KMS-11 (cell line): ENCODE results near the gene FARS2.

Experiments used
- H2AFZ ChIP-seq: fragments of 200-600 bp; sonication (generic); 2 replicates; pipeline ENCODE4 v1.6.1; 2016; ENCODE audit warnings: antibody characterized with exemption, mixed run types, low read depth
- H3K27ac ChIP-seq: fragments of 200-600 bp; sonication (generic); 2 replicates; pipeline ENCODE4 v1.6.1; 2016; ENCODE audit warnings: mild to moderate bottlenecking, mixed run types
- H3K27me3 ChIP-seq: fragments of 200-600 bp; sonication (generic); 2 replicates; pipeline ENCODE4 v1.6.1; 2017; ENCODE audit warnings: mild to moderate bottlenecking, low read depth, mixed run types, moderate library complexity; ENCODE audit not compliant: insufficient read depth
- H3K36me3 ChIP-seq: fragments of 200-600 bp; sonication (generic); 2 replicates; pipeline ENCODE4 v1.6.1; 2017; ENCODE audit warnings: mild to moderate bottlenecking, mixed run types; ENCODE audit not compliant: insufficient read depth
- H3K4me1 ChIP-seq: fragments of 200-600 bp; sonication (generic); 2 replicates; pipeline ENCODE4 v1.6.1; 2016; ENCODE audit warnings: mild to moderate bottlenecking, low read depth, mixed run types; ENCODE audit not compliant: poor library complexity, severe bottlenecking
- H3K4me2 ChIP-seq: fragments of 200-600 bp; sonication (generic); 2 replicates; pipeline ENCODE4 v1.7.0; 2016; ENCODE audit warnings: mild to moderate bottlenecking, mixed run types
- H3K4me3 ChIP-seq: fragments of 200-600 bp; sonication (generic); IDR thresholded peaks from 2 replicates; pipeline ENCODE4 v1.6.1; 2017; ENCODE audit warnings: low read depth, low read length, mixed read lengths; ENCODE audit not compliant: insufficient read depth
- H3K79me2 ChIP-seq: fragments of 200-600 bp; sonication (generic); 2 replicates; pipeline ENCODE4 v1.6.1; 2016; ENCODE audit warnings: low read depth, mixed run types; ENCODE audit not compliant: insufficient read depth
- H3K9ac ChIP-seq: fragments of 200-600 bp; sonication (generic); 2 replicates; pipeline ENCODE4 v1.6.1; 2016; ENCODE audit warnings: mild to moderate bottlenecking, mixed run types
- H4K20me1 ChIP-seq: fragments of 200-600 bp; sonication (generic); 2 replicates; pipeline ENCODE4 v1.6.1; 2016; ENCODE audit warnings: mild to moderate bottlenecking, mixed run types; ENCODE audit not compliant: insufficient read depth
- TF ChIP-seq, protein P1 (sequence below): fragments of 200-600 bp; sonication (generic); conservative IDR thresholded peaks from 2 replicates; pipeline ENCODE4 v1.6.1; 2017; ENCODE audit warnings: low read depth, mild to moderate bottlenecking, antibody characterized with exemption, low read length, moderate library complexity, mixed read lengths

FARS2 gene

DNA sequence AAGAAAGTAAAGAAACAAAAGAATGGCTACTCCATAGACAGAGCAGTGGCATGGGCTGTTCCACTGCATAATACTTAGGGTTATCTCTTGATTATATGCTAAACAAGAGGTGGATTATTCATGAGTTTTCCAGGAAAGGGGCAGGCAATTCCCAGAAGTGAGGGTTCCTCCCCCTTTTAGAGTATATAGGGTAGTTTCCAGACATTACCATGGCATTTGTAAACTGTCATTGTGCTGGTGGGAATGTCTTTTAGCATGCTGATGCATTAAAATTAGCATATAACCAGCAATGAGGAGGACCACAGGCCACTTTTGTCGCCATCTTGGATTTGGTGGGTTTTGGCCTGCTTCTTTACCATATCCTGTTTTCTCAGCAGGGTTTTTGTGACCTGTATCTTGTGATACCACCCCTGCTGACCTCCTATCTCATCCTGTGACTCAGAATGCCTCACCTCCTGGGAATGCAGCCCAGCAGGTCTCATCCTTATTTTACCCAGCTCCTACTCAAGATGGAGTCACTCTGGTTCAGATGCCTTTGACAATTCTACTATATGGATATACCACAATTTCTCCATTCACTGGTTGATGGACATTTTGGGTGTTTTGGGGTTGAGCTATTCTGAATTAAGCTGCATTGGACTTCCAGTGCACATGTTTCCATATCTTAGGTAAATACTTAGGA lies 280.6 kb downstream of the FARS2 start:
- no peak overlapping the region for H3K4me2 ChIP-seq
- H3K4me3 ChIP-seq, result no peak overlapping the region
- H3K27me3 ChIP-seq, result no peaks in the 10 kb centered on the region
- H3K9ac ChIP-seq, result no peak overlapping the region
- no peaks in the 10 kb centered on the region for H3K36me3 ChIP-seq
- H2AFZ ChIP-seq, result no peak overlapping the region
- no peaks in the 10 kb centered on the region for H3K4me1 ChIP-seq
- TF ChIP-seq, protein P1, sequence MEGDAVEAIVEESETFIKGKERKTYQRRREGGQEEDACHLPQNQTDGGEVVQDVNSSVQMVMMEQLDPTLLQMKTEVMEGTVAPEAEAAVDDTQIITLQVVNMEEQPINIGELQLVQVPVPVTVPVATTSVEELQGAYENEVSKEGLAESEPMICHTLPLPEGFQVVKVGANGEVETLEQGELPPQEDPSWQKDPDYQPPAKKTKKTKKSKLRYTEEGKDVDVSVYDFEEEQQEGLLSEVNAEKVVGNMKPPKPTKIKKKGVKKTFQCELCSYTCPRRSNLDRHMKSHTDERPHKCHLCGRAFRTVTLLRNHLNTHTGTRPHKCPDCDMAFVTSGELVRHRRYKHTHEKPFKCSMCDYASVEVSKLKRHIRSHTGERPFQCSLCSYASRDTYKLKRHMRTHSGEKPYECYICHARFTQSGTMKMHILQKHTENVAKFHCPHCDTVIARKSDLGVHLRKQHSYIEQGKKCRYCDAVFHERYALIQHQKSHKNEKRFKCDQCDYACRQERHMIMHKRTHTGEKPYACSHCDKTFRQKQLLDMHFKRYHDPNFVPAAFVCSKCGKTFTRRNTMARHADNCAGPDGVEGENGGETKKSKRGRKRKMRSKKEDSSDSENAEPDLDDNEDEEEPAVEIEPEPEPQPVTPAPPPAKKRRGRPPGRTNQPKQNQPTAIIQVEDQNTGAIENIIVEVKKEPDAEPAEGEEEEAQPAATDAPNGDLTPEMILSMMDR, result no peak
- H4K20me1 ChIP-seq, result no peaks in the 10 kb centered on the region
- H3K27ac ChIP-seq, result no peak overlapping the region
- no peaks in the 10 kb centered on the region for H3K79me2 ChIP-seq

DNA sequence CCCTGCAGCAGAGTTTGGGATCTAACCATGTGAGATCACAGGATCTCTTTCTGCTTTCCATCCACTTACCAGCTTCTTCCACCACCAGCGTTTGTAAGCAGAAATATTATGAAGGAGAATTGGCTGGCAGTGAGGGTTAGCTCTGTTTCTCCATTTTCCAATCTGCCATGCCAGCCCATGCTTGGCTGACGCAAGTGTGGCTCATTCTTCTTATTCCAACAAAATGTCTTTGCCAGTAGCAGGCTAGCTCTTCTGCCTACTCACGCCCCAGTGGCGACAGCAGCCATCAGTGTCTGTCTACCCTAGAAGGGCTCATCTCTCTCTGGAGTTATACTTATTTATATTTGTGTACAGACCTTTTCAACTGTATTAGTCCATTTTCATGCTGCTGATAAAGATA lies 286.2 kb downstream of the FARS2 start:
- Histone ChIP-seq H3K36me3 (no peaks in the 10 kb centered on the region), H2AFZ (no peak overlapping the region), H3K27me3 (no peaks in the 10 kb centered on the region), H3K27ac (no peak overlapping the region), H4K20me1 (no peaks in the 10 kb centered on the region), H3K79me2 (no peaks in the 10 kb centered on the region), H3K4me3 (no peak overlapping the region), H3K4me2 (no peak overlapping the region), H3K9ac (no peak overlapping the region), H3K4me1 (no peaks in the 10 kb centered on the region)
- TF ChIP-seq, protein P1, result no peak

DNA sequence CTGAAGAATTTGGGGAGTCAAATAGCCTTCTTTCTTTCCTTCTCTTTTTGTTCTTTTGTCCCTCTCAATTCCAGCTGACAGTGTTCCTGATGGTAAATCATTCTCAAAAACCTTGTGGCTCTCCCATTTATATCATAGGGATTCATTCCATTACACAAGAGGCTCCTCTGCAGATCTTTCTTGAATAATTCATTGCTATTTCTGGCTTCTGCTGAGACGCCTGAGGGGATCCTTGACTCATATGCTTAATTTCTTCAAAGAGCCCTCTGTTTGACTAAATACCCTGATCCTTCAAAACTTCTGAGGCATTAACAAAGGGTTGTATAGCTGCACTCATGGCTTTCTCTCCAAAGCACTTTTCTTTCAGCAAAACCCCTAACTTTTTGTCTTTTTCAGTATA lies 289.3 kb downstream of the FARS2 start:
- no peaks in the 10 kb centered on the region for H3K4me1 ChIP-seq
- TF ChIP-seq, protein P1, result no peak
- H3K27ac ChIP-seq, result no peak overlapping the region
- no peak overlapping the region for H2AFZ ChIP-seq
- no peaks in the 10 kb centered on the region for H3K79me2 ChIP-seq
- no peaks in the 10 kb centered on the region for H4K20me1 ChIP-seq
- no peak overlapping the region for H3K9ac ChIP-seq
- H3K4me3 ChIP-seq, result no peak overlapping the region
- H3K27me3 ChIP-seq, result no peaks in the 10 kb centered on the region
- H3K36me3 ChIP-seq, result no peaks in the 10 kb centered on the region
- no peak overlapping the region for H3K4me2 ChIP-seq

DNA sequence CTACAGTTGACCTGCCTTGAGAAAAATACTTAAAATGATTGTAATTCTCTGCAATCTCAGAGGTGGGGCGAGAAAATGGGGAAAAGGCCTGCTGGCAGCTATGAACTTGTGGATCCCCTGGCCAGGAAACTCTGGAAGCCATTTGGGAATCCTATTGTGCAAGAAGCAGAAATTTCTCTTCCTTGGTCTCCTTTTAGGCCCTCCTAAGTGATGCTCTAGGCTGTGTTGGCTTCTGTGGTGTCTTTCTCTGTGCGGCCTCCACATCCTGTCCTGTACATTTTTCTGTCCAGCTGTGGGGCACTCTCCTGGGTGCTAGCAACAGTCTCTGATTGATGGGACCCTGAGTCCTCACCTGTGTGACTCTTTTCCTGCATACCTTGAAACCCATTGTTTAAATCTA lies 290.9 kb downstream of the FARS2 start:
- Histone ChIP-seq H2AFZ (no peak overlapping the region), H4K20me1 (no peaks in the 10 kb centered on the region), H3K27me3 (no peaks in the 10 kb centered on the region), H3K4me1 (no peaks in the 10 kb centered on the region), H3K79me2 (no peaks in the 10 kb centered on the region), H3K36me3 (no peaks in the 10 kb centered on the region), H3K9ac (no peak overlapping the region), H3K4me3 (no peak overlapping the region), H3K27ac (no peak overlapping the region), H3K4me2 (no peak overlapping the region)
- TF ChIP-seq, protein P1, result no peak
